Naive B cell (primary cell): Measurements from ENCODE around the gene CGRRF1. TPM values are rescaled to one million over a fixed set of nuclear protein-coding genes. Genes with fewer than 3 reads are reported as not detected.

Experiments
- ATAC-seq, 2 donors: fragments of 150-1000 bp; cut with Tn5 transposase; 2 replicates each; pipeline ENCODE4 v1.10.0; 2021; ENCODE audit warnings: low read depth in 2 of 2, mild to moderate bottlenecking in 2 of 2, moderate library complexity in 2 of 2
- DNase-seq: peaks from one replicate; pipeline ENCODE4 v3.0.0; 2022
- H3K27ac Mint-ChIP-seq, 6 donors: one replicate each; pipeline ENCODE4 v1.8.0; 2020 to 2022; ENCODE audit warnings: mild to moderate bottlenecking in 6 of 6, mixed read lengths in 6 of 6, moderate library complexity in 5 of 6, inconsistent platforms in 2 of 6
- H3K27me3 Mint-ChIP-seq, 3 donors: one replicate each; pipeline ENCODE4 v1.8.0; 2021 to 2022; ENCODE audit warnings: mixed read lengths in 3 of 3, mild to moderate bottlenecking in 1 of 3
- H3K36me3 Mint-ChIP-seq, 2 donors: one replicate each; pipeline ENCODE4 v1.8.0; 2020 to 2022; ENCODE audit warnings: mixed read lengths in 2 of 2, inconsistent platforms in 1 of 2, mild to moderate bottlenecking in 1 of 2
- H3K4me1 Mint-ChIP-seq, 3 donors: one replicate each; pipeline ENCODE4 v1.8.0; 2020 to 2022; ENCODE audit warnings: mixed read lengths in 3 of 3, inconsistent platforms in 1 of 3, mild to moderate bottlenecking in 1 of 3, moderate library complexity in 1 of 3
- H3K4me3 Mint-ChIP-seq, 8 donors: one replicate each; pipeline ENCODE4 v1.8.0; 2020 to 2022; ENCODE audit warnings: mild to moderate bottlenecking in 8 of 8, mixed read lengths in 8 of 8, moderate library complexity in 8 of 8, inconsistent platforms in 2 of 8
- H3K9me3 Mint-ChIP-seq, 7 donors: one replicate each; pipeline ENCODE4 v1.8.0; 2020 to 2022; ENCODE audit warnings: mixed read lengths in 7 of 7, mild to moderate bottlenecking in 5 of 7, inconsistent platforms in 2 of 7, moderate library complexity in 1 of 7
- polyA plus RNA-seq, 6 donors: library from polyadenylated mRNA; unstranded; fragments of 300-500 nt; fragmentation: Illumina TruSeq; gene quantifications; one replicate each; pipeline ENCODE4 v1.2.3, GENCODE V29; 2021; ENCODE audit warnings: low read depth in 6 of 6

The CGRRF1 gene
- polyA plus RNA-seq, 6 donors from 2014 or later: 27.4 to 41.3 (median 35.3) TPM

DNA sequence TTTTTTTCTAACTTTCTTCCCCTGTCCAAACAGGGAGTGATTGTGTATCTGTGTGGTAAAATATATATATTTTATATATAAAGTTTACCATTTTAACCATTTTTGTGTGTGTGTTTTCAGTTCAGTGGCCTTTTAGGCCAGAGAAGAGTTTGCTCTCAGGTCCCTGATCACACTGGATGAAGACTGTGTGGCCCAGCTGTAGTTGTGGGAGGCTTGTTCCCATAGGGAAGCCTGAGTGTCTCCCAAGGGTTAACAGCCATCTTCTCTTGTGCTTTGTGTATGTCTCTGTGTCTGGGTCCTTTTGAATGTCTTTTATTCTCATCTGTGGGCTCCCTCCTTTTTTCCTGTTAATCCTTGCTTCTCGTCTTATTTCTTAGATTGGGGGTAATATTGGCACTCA lies 23.4 kb downstream of the CGRRF1 start:
- ATAC-seq: no peak
- H3K27ac Mint-ChIP-seq: peak overlapping the region in 2 of 6 donors; percentile 10 to 76

DNA sequence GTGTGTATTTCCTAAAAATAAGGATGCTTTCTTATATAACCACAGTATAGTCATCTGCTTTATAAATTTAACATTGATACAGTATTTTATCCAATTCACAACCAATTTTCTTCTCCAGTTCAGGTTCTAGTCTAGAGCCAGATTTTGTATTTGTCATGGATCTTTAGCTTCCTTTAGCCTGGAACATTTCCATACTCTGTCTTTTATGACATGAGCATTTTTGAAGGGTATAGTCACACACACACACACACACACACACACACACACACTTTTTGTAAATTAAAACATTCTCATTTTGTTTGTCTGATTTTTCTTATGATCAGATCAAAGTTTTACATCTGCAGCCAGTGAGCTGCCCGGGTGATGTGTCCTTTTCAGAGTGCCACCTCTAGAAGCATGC lies 25.4 kb downstream of the CGRRF1 start:
- H3K4me1 Mint-ChIP-seq: peaks cover 11 to 15% (median 15%) of the 10 kb centered on the region in 3 donors

More for the DNA sequence above, 23.4 kb downstream of the CGRRF1 start:
- no peaks in the 10 kb centered on the region for H3K27me3 Mint-ChIP-seq
- H3K4me3 Mint-ChIP-seq: no peak overlapping the region
- H3K9me3 Mint-ChIP-seq: no peaks in the 10 kb centered on the region
- DNase-seq: no peak
- H3K4me1 Mint-ChIP-seq: peaks cover 11 to 15% (median 15%) of the 10 kb centered on the region in 3 donors
- peaks cover 3 to 9% of the 10 kb centered on the region in 2 donors for H3K36me3 Mint-ChIP-seq

DNA sequence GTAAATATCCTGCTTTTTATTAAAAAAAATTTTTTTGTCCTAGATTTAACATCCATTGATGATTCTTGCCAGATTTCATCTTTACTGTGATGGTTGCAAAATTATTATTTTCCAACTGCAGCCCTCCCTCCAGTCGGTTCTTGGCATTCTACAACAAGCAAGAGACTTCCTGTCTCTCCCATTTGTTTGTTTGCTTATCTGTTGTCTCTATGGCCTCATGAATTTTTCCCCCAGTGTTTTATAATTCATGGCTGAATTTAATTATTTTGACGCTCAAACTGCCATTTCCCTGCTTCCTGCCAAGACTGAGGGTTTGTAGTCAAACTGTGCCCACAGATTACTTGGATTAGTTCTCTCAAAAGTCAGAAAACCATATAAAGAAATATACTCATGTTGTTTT lies 25.9 kb downstream of the CGRRF1 start:
- Mint-ChIP-seq H3K27me3 (no peaks in the 10 kb centered on the region), H3K4me1 (peaks cover 11 to 15% (median 15%) of the 10 kb centered on the region in 3 donors), H3K4me3 (no peak overlapping the region), H3K27ac (peak overlapping the region in 1 of 6 donors; percentile 44), H3K9me3 (no peaks in the 10 kb centered on the region), H3K36me3 (peaks cover 6 to 9% of the 10 kb centered on the region in 2 donors)
- no peak for ATAC-seq
- DNase-seq: no peak

More for the DNA sequence above, 25.4 kb downstream of the CGRRF1 start:
- H3K9me3 Mint-ChIP-seq: no peaks in the 10 kb centered on the region
- ATAC-seq (no peak), DNase-seq (no peak)
- no peak overlapping the region for H3K27ac Mint-ChIP-seq
- H3K4me3 Mint-ChIP-seq: no peak overlapping the region
- H3K27me3 Mint-ChIP-seq: no peaks in the 10 kb centered on the region
- H3K36me3 Mint-ChIP-seq: peaks cover 6 to 9% of the 10 kb centered on the region in 2 donors

DNA sequence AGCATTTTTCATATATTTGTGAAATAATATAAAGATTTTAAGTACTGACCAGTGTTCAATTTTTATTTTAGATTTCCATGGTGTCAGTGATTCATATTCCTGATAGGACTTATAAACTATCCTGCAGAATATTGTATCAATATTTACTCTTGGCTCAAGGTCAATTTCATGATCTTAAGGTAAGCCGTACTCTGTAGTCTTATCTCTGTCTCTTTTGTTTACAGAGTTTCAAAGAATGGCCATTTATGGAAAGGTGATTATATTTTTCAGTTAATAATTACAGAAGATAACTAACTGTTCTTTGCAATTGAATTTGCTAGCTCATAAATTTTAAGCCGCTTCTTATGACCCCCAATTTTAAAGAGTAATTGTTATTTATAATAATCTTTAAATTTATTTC lies 27.9 kb downstream of the CGRRF1 start:
- H3K36me3 Mint-ChIP-seq: peaks cover 6 to 9% of the 10 kb centered on the region in 2 donors
- DNase-seq (no peak), ATAC-seq (no peak)
- no peak overlapping the region for H3K27ac Mint-ChIP-seq
- no peaks in the 10 kb centered on the region for H3K27me3 Mint-ChIP-seq
- H3K9me3 Mint-ChIP-seq: no peaks in the 10 kb centered on the region
- H3K4me3 Mint-ChIP-seq: no peak overlapping the region
- peaks cover 3 to 8% (median 7%) of the 10 kb centered on the region in 3 donors for H3K4me1 Mint-ChIP-seq

DNA sequence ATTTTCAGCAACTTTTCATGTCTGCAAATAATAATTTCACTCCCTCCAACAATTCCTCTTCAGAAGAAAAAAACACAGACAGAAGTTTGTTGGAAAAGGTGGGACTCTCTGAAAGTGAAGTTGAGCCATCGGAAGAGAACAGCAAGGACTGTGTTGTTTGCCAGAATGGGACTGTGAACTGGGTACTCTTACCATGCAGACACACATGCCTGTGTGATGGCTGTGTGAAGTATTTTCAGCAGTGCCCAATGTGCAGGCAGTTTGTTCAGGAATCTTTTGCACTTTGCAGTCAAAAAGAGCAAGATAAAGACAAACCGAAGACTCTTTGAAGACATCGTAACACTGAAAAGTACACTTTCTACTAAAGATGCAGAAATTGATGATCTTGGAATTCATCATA lies 28.3 kb downstream of the CGRRF1 start:
- no peak for DNase-seq
- Mint-ChIP-seq H3K27ac (no peak overlapping the region), H3K36me3 (peaks cover 6 to 9% of the 10 kb centered on the region in 2 donors), H3K9me3 (no peaks in the 10 kb centered on the region), H3K27me3 (no peaks in the 10 kb centered on the region), H3K4me1 (peaks cover 0 to 4% (median 3%) of the 10 kb centered on the region in 3 donors), H3K4me3 (no peak overlapping the region)
- ATAC-seq: no peak

DNA sequence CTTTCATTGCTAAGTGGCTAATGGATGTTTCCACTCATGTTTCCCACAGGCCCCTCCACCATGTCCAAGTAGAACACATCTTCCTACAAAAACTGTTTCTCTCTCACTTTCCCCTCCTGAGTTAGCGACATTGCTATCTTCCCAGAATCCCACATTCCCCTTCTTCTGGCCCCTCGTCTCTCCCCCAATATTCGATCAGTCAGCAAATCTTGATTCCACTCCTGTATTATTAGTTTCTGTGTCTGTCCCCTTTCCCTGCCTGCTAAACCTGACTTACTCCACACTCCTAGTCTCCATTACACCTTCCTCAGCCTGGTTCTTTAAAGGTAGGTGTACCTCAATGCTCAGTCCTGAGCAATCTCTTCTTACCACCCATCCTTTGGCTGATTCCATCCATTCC lies 37.9 kb downstream of the CGRRF1 start:
- Mint-ChIP-seq H3K27me3 (peaks cover 5% of the 10 kb centered on the region in 3 donors), H3K27ac (no peak overlapping the region), H3K36me3 (no peaks in the 10 kb centered on the region), H3K4me3 (no peak overlapping the region), H3K9me3 (peaks cover 0 to 8% (median 0%) of the 10 kb centered on the region in 7 donors), H3K4me1 (no peaks in the 10 kb centered on the region)
- DNase-seq (no peak), ATAC-seq (no peak)

DNA sequence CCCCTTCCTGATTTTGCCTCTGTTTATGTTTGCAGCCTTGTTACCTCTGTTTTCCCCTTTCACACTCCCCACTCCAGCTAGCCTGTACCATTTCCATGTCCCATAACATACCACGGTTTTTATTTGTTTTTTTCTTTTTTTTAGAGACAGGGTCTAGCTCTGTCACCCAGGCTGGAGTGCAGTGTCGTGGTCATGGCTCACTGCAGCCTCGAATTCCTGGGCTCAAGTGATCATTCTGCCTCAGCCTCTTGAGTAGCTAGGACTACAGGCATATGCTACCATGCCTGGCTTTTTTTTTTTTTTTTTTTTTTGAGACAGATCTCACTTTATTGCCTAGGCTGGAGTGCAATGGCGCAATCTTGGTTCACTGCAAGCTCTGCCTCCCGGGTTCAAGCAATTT lies 38.8 kb downstream of the CGRRF1 start:
- Mint-ChIP-seq H3K4me3 (no peak overlapping the region), H3K36me3 (no peaks in the 10 kb centered on the region), H3K4me1 (no peaks in the 10 kb centered on the region), H3K9me3 (peaks cover 0 to 8% (median 0%) of the 10 kb centered on the region in 7 donors), H3K27me3 (peaks cover 5% of the 10 kb centered on the region in 3 donors), H3K27ac (peak overlapping the region in 1 of 6 donors; percentile 83)
- ATAC-seq: no peak
- no peak for DNase-seq

DNA sequence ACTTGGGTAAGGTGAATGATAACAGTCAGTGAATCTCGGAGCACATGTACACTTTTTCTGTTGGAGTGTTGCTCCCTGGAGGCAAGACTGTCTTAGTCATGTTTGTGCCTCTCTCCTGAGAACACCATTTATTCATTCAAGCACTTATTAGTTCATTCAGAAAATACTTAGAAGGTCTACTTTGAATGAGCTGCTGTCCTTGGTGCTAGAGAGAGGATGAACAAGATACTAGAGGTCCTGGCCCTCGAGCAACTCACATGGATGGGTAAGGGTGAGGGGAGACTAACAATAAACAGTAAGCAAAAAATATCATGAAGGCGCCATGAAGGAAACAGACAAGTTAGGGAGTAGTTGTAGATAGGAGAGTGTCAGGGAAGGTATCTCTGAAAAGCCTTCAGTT lies 40.2 kb downstream of the CGRRF1 start:
- DNase-seq (no peak), ATAC-seq (no peak)
- Mint-ChIP-seq H3K36me3 (no peaks in the 10 kb centered on the region), H3K9me3 (peaks cover 0 to 8% (median 0%) of the 10 kb centered on the region in 7 donors), H3K4me1 (no peaks in the 10 kb centered on the region), H3K4me3 (no peak overlapping the region), H3K27ac (no peak overlapping the region), H3K27me3 (peaks cover 5% of the 10 kb centered on the region in 3 donors)

DNA sequence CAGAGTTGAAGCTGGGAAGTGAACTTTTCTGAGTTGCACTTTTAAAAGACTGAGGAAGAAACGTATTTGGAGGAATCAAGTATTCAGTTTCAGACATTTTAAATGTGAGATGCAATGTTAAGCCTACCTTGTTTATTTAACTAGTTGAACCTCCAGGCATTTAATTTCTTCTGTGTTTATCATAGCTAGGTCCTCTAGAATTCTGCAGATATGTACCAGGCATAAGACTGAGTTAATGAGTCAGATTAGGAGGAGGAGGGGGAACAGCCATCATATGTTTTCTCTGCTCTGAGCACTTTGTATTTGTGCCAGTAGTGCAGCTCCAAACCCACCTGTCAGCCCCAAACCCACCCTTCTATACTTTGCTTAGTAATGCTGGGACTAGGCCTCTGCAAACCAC lies 40.8 kb downstream of the CGRRF1 start:
- peaks cover 0 to 8% (median 0%) of the 10 kb centered on the region in 7 donors for H3K9me3 Mint-ChIP-seq
- H3K36me3 Mint-ChIP-seq: no peaks in the 10 kb centered on the region
- ATAC-seq: no peak
- no peaks in the 10 kb centered on the region for H3K4me1 Mint-ChIP-seq
- no peak for DNase-seq
- H3K27me3 Mint-ChIP-seq: peaks cover 5% of the 10 kb centered on the region in 3 donors
- no peak overlapping the region for H3K4me3 Mint-ChIP-seq
- H3K27ac Mint-ChIP-seq: peak overlapping the region in 1 of 6 donors; percentile 55

DNA sequence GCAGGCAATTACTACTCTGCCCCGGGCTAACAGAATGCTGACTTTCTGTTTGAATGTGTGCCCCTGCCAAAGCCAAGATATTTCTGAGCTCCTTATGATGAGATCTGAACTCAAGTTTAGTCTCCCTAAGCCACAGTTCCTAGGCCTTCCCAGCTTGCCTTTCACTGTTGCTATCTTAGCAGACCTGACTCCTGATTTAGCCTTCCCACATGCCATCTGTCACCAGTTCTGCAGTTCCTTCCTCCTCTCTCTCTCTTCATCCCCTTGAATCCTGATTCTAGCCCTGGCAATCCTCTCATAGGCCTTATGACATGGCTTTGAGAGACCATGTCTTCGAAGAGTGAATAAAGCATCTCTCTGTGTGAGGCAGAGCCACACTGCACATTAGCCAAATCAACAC lies 44.7 kb downstream of the CGRRF1 start:
- Mint-ChIP-seq H3K36me3 (no peaks in the 10 kb centered on the region), H3K4me3 (no peak overlapping the region), H3K9me3 (peaks cover 0 to 1% (median 0%) of the 10 kb centered on the region in 7 donors), H3K27me3 (peaks cover 5 to 13% (median 9%) of the 10 kb centered on the region in 3 donors), H3K27ac (peak overlapping the region in 1 of 6 donors; percentile 24), H3K4me1 (no peaks in the 10 kb centered on the region)
- DNase-seq (no peak), ATAC-seq (no peak)

DNA sequence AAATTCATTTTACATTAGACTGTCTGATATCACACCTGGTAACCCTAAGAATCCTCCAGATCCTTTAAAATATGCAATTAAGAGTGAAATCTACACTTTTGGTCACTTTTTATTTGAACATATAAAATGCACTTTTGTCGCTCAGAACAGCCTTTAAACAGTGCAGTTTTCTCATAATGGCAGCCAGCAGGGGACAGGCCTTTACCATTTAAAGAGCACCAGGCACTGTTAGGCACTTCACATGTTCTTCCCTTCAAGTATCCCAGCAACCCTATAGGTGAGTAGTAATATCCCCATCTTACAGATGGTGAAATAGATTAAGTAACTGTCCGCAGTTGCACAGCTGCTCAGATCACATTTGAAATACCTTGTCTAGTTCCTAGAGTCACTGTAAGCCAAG lies 45.9 kb downstream of the CGRRF1 start:
- ATAC-seq (no peak), DNase-seq (no peak)
- H3K4me1 Mint-ChIP-seq: no peaks in the 10 kb centered on the region
- peak overlapping the region in 2 of 6 donors; percentile 36 to 44 for H3K27ac Mint-ChIP-seq
- no peaks in the 10 kb centered on the region for H3K36me3 Mint-ChIP-seq
- H3K4me3 Mint-ChIP-seq: no peak overlapping the region
- H3K9me3 Mint-ChIP-seq: peaks cover 0 to 1% (median 0%) of the 10 kb centered on the region in 7 donors
- H3K27me3 Mint-ChIP-seq: peaks cover 0 to 11% (median 8%) of the 10 kb centered on the region in 3 donors

DNA sequence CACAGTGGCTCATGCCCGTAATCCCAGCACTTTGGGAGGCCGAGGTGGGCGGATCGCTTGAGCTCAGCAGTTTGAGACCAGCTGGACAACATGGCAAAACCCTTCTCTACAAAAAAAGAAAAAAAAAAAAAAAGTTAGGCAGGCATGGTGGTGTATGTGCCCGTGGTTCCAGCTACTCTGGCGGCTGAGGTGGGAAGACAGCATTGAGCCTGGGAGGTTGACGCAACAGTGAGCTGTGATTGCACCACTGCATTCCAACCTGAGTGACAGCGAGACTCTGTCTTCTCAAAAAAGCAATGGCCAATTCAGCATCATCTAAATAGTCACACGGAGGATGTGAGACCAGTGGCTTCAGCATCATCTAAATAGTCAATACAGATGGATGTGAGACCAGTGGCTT lies 46.8 kb downstream of the CGRRF1 start:
- Mint-ChIP-seq H3K27me3 (peaks cover 0 to 11% (median 8%) of the 10 kb centered on the region in 3 donors), H3K4me3 (no peak overlapping the region), H3K27ac (no peak overlapping the region), H3K4me1 (no peaks in the 10 kb centered on the region), H3K36me3 (no peaks in the 10 kb centered on the region), H3K9me3 (peaks cover 0 to 1% (median 0%) of the 10 kb centered on the region in 7 donors)
- ATAC-seq (no peak), DNase-seq (no peak)

DNA sequence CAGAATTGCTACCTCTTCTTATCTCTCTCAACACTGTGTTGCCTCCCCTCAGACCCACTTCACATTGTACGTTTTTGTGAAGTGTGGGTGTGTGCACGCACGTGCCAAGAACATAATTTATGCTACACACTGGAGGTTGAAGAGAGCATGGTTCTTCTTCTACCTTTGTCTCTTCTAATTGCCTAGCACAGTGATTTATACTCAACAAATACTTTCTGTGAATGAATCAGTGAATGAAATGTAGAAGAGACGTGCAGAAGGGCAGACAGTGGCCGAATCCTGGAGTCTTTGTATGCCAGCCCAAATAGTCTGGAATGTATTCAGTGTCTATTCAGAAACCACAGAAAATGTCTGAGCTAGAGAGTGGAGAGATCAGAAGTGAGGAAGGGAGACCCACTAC lies 52.6 kb downstream of the CGRRF1 start:
- Mint-ChIP-seq H3K27me3 (peaks cover 0 to 7% (median 0%) of the 10 kb centered on the region in 3 donors), H3K4me1 (peaks cover 8 to 15% (median 11%) of the 10 kb centered on the region in 3 donors), H3K36me3 (no peaks in the 10 kb centered on the region), H3K27ac (no peak overlapping the region), H3K9me3 (peaks cover 0 to 1% (median 0%) of the 10 kb centered on the region in 7 donors), H3K4me3 (no peak overlapping the region)
- ATAC-seq: no peak
- no peak for DNase-seq

DNA sequence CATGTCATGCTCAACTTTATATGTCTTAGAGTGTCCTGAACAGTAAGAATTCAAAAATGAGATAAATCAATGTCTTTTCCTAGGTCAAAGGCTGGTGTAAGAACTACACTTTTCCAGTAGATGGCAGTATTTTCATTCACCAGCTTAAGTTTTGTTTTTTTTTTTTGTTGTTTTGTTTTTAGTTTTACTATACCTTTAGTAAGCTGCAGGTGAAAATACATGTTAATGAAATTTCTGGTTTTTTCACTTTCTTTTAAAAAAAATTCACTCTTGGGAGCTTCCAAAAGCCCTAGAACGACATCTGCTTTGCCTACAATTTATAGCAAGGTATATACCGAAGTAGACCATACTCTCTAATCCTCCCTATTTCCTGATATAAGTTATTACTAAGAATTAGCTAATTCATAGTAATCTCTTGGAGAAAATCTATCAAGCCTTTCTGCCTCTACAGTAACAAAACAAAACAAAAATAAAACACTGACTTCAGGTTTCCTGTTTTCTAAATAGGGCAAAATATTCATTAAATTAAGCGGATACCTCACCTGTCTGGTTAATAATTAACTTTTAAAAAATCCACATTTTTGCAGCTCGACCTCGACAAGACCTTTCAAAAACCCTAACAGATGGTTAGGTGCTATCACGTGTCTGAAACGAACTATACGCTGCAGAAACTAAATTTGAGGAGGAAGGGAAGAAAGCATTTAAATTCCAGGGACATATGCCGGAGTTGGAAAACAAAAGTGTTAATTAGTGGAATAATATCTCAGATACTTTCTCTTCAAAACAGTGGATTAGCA lies 54.6 kb downstream of the CGRRF1 start:
- peak overlapping the region; percentile 44 to 98 (median 86) for H3K27ac Mint-ChIP-seq
- H3K36me3 Mint-ChIP-seq: no peaks in the 10 kb centered on the region
- ATAC-seq (no peak), DNase-seq (peak; percentile 51)
- H3K27me3 Mint-ChIP-seq: peaks cover 0 to 7% (median 0%) of the 10 kb centered on the region in 3 donors
- no peaks in the 10 kb centered on the region for H3K9me3 Mint-ChIP-seq
- H3K4me3 Mint-ChIP-seq: peak overlapping the region; percentile 87 to 100 (median 94)
- H3K4me1 Mint-ChIP-seq: peaks cover 18 to 24% (median 20%) of the 10 kb centered on the region in 3 donors
